ENCODE data around the gene PPP1R3D.

- TF ChIP-seq POLR2A (IDR thresholded peaks at IDR 0.05; ENCODE audit: borderline replicate concordance, extremely low read depth, insufficient read depth, insufficient read length): no peak
- no peak for TF ChIP-seq CEBPB (IDR thresholded peaks at IDR 0.05; ENCODE audit: low read depth)
- no peak for TF ChIP-seq SRF (IDR thresholded peaks at IDR 0.05; ENCODE audit: low read depth)
- TF ChIP-seq TCF7L2 (IDR thresholded peaks at IDR 0.05; ENCODE audit: borderline replicate concordance, extremely low read depth, insufficient read depth, insufficient read length): no peak
- no peak for TF ChIP-seq RAD21 (IDR thresholded peaks at IDR 0.05; ENCODE audit: low read depth)
- no peak for TF ChIP-seq CTCF (IDR thresholded peaks at IDR 0.05 in 2 of 3, conservative IDR thresholded peaks at IDR 0.05 in 1 of 3; ENCODE audit: borderline replicate concordance in 1 of 3, insufficient read depth in 1 of 3, low read depth in 2 of 3, low read length in 2 of 3)
- no peak for TF ChIP-seq EZH2 (IDR thresholded peaks at IDR 0.05)
- TF ChIP-seq EZH2phosphoT487 (IDR thresholded peaks at IDR 0.05; ENCODE audit: borderline replicate concordance): no peak
- no peak for TF ChIP-seq REST (IDR thresholded peaks at IDR 0.05; ENCODE audit: low read depth)
- no peak for TF ChIP-seq EGR1 (IDR thresholded peaks at IDR 0.05; ENCODE audit: low read depth)
- no peak for TF ChIP-seq ZBTB33 (IDR thresholded peaks at IDR 0.05; ENCODE audit: extremely low read depth, insufficient replicate concordance, low read length)
- no peak for TF ChIP-seq ELF1 (IDR thresholded peaks at IDR 0.05; ENCODE audit: borderline replicate concordance, low read depth)
These were observed 1.9 kb downstream of the PPP1R3D start for GRCh38 chr20:59938221-59938620.
